Measurements from ENCODE around the gene RORB. TPM values are rescaled to one million over a fixed set of nuclear protein-coding genes. Genes with fewer than 3 reads are reported as not detected.

RORB gene
- total RNA-seq, 1 donor from 2014 or later = 2.1 TPM

GRCh38 chr9:74570879-74571512, 73.9 kb downstream of the RORB start:
- TF ChIP-seq CTCF (IDR thresholded peaks at IDR 0.05) = peak; percentile 61
- no peaks in the 10 kb centered on the region for H3K36me3 ChIP-seq
- ATAC-seq (peak; percentile 58), DNase-seq (no peak)
- H3K27ac ChIP-seq = no peak overlapping the region
- H3K9me3 ChIP-seq = no peaks in the 10 kb centered on the region
- H3K4me1 ChIP-seq = no peaks in the 10 kb centered on the region
- intact Hi-C loops (cut with DNase I) = no loop called here
- H3K27me3 ChIP-seq = no peaks in the 10 kb centered on the region
- no peak overlapping the region for H3K4me3 ChIP-seq

GRCh38 chr9:74573640-74574191, 76.6 kb downstream of the RORB start:
- no peaks in the 10 kb centered on the region for H3K9me3 ChIP-seq
- H3K4me3 ChIP-seq = no peak overlapping the region
- no peaks in the 10 kb centered on the region for H3K27me3 ChIP-seq
- H3K27ac ChIP-seq = no peak overlapping the region
- intact Hi-C loops (cut with DNase I) = no loop called here
- ATAC-seq (no peak), DNase-seq (no peak)
- no peaks in the 10 kb centered on the region for H3K4me1 ChIP-seq
- no peak for TF ChIP-seq CTCF (IDR thresholded peaks at IDR 0.05)
- H3K36me3 ChIP-seq = no peaks in the 10 kb centered on the region

GRCh38 chr9:74576176-74576575, 79.0 kb downstream of the RORB start:
- Histone ChIP-seq H3K36me3 (no peaks in the 10 kb centered on the region), H3K4me3 (no peak overlapping the region), H3K9me3 (no peaks in the 10 kb centered on the region), H3K27me3 (no peaks in the 10 kb centered on the region), H3K27ac (no peak overlapping the region), H3K4me1 (no peaks in the 10 kb centered on the region)
- ATAC-seq (no peak), DNase-seq (no peak)
- TF ChIP-seq CTCF (IDR thresholded peaks at IDR 0.05) = no peak
- intact Hi-C loops (cut with DNase I) = no loop called here

GRCh38 chr9:74577956-74578355, 80.8 kb downstream of the RORB start:
- H3K4me3 ChIP-seq = no peak overlapping the region
- H3K27me3 ChIP-seq = no peaks in the 10 kb centered on the region
- TF ChIP-seq CTCF (IDR thresholded peaks at IDR 0.05) = no peak
- H3K4me1 ChIP-seq = no peaks in the 10 kb centered on the region
- H3K36me3 ChIP-seq = no peaks in the 10 kb centered on the region
- DNase-seq (no peak), ATAC-seq (no peak)
- H3K27ac ChIP-seq = no peak overlapping the region
- H3K9me3 ChIP-seq = no peaks in the 10 kb centered on the region
- intact Hi-C loops (cut with DNase I) = no loop called here

- no peaks in the 10 kb centered on the region for H3K9me3 ChIP-seq
- no peaks in the 10 kb centered on the region for H3K4me1 ChIP-seq
- ATAC-seq (no peak), DNase-seq (no peak)
- intact Hi-C loops (cut with DNase I) = no loop called here
- no peak overlapping the region for H3K27ac ChIP-seq
- no peaks in the 10 kb centered on the region for H3K27me3 ChIP-seq
- H3K36me3 ChIP-seq = no peaks in the 10 kb centered on the region
- TF ChIP-seq CTCF (IDR thresholded peaks at IDR 0.05) = no peak
- H3K4me3 ChIP-seq = no peak overlapping the region
Measured at GRCh38 chr9:74589576-74589975, 92.4 kb downstream of the RORB start.

Measured in upper lobe of right lung (tissue), 1 donor.